Measurements from ENCODE around the gene GID8. TPM values are rescaled to one million over a fixed set of nuclear protein-coding genes. Genes with fewer than 3 reads are reported as not detected.
"Not testable (repeated sequence)": the region's sequence is repeated elsewhere in the genome, so short reads cannot be mapped to it uniquely, and the experiment has no call there.

GID8 gene
- total RNA-seq, 1 donor from 2014 or later, result 35.8 TPM

DNA sequence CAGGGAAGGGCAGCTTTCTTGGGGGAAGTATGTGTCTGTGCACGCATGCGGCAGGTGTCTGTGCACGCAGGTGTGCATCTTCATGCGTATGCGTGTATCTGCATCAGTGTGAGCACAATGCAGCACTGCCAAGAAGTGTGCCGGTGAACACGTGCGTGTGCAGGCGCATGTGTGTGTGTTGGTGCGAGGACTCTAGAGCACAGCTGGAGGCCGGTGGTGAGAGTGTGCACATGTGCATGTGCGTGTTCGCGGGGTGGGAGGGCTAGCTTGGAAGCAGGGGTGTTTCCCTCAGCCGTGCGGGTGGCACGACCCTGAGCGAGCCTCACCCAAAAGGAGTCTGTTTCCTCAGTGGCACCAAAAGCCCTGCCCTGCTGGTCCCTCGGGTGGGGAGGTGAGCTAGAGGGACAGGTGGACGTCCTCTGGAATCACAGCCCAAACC, 22.1 kb downstream of the GID8 start:
- H3K9me3 Mint-ChIP-seq (ENCODE audit: unreplicated experiment), result no peaks in the 10 kb centered on the region
- TF ChIP-seq CTCF (IDR thresholded peaks at IDR 0.05), result no peak

GRCh38 chr20:62960446-62961309, 22.7 kb downstream of the GID8 start:
- not testable (repeated sequence) for H3K4me3 Mint-ChIP-seq (ENCODE audit: unreplicated experiment); DNase-seq (ENCODE audit: extremely low spot score, unreplicated experiment); H3K36me3 Mint-ChIP-seq (ENCODE audit: unreplicated experiment); H3K9me3 Mint-ChIP-seq (ENCODE audit: unreplicated experiment); H3K4me1 Mint-ChIP-seq (ENCODE audit: unreplicated experiment); H3K27ac Mint-ChIP-seq (ENCODE audit: unreplicated experiment)
- peaks cover 11% of the 10 kb centered on the region for H3K27me3 Mint-ChIP-seq (ENCODE audit: unreplicated experiment)

More for the DNA sequence above, 22.1 kb downstream of the GID8 start:
- no peaks in the 10 kb centered on the region for H3K4me1 Mint-ChIP-seq (ENCODE audit: unreplicated experiment)
- no peak for DNase-seq (ENCODE audit: extremely low spot score, unreplicated experiment)
- H3K4me3 Mint-ChIP-seq (ENCODE audit: unreplicated experiment), result no peak overlapping the region
- H3K36me3 Mint-ChIP-seq (ENCODE audit: unreplicated experiment), result no peaks in the 10 kb centered on the region
- peaks cover 9% of the 10 kb centered on the region for H3K27me3 Mint-ChIP-seq (ENCODE audit: unreplicated experiment)
- no peak overlapping the region for H3K27ac Mint-ChIP-seq (ENCODE audit: unreplicated experiment)

GRCh38 chr20:62961310-62961783, 23.4 kb downstream of the GID8 start:
- no peak for DNase-seq (ENCODE audit: extremely low spot score, unreplicated experiment)
- H3K36me3 Mint-ChIP-seq (ENCODE audit: unreplicated experiment), result no peaks in the 10 kb centered on the region
- no peak overlapping the region for H3K4me3 Mint-ChIP-seq (ENCODE audit: unreplicated experiment)
- no peak overlapping the region for H3K27ac Mint-ChIP-seq (ENCODE audit: unreplicated experiment)
- no peaks in the 10 kb centered on the region for H3K9me3 Mint-ChIP-seq (ENCODE audit: unreplicated experiment)
- H3K4me1 Mint-ChIP-seq (ENCODE audit: unreplicated experiment), result no peaks in the 10 kb centered on the region
- peaks cover 12% of the 10 kb centered on the region for H3K27me3 Mint-ChIP-seq (ENCODE audit: unreplicated experiment)
- TF ChIP-seq CTCF (IDR thresholded peaks at IDR 0.05), result no peak

DNA sequence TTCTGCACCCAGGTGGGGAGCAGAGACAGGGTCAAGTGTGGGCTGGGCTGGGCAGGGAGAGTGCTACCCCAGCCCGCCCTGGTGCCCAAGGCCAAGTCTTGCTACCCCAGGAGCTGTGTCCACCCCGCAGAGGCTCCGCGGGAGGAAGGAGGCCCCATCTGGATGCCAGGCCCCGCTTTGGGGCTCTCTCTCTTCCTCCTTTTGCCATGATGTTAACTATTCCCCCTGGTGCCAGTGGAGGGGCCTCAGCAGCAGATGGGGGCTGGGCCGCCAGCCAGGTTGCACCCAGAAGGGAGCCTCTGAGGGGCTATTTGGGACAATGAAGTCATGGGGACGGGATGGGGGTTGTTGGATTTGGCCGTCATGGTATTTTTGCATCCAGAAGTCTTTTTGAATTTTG, 23.9 kb downstream of the GID8 start:
- no peak overlapping the region for H3K27ac Mint-ChIP-seq (ENCODE audit: unreplicated experiment)

GRCh38 chr20:62962221-62962879, 24.4 kb downstream of the GID8 start:
- Mint-ChIP-seq H3K27ac (ENCODE audit: unreplicated experiment) (no peak overlapping the region), H3K27me3 (ENCODE audit: unreplicated experiment) (peaks cover 12% of the 10 kb centered on the region), H3K9me3 (ENCODE audit: unreplicated experiment) (no peaks in the 10 kb centered on the region), H3K4me1 (ENCODE audit: unreplicated experiment) (no peaks in the 10 kb centered on the region), H3K4me3 (ENCODE audit: unreplicated experiment) (no peak overlapping the region), H3K36me3 (ENCODE audit: unreplicated experiment) (no peaks in the 10 kb centered on the region)
- TF ChIP-seq CTCF (IDR thresholded peaks at IDR 0.05), result no peak
- DNase-seq (ENCODE audit: extremely low spot score, unreplicated experiment), result no peak

More for the DNA sequence above, 23.9 kb downstream of the GID8 start:
- H3K36me3 Mint-ChIP-seq (ENCODE audit: unreplicated experiment), result no peaks in the 10 kb centered on the region
- no peak for TF ChIP-seq CTCF (IDR thresholded peaks at IDR 0.05)
- no peak for DNase-seq (ENCODE audit: extremely low spot score, unreplicated experiment)
- H3K27me3 Mint-ChIP-seq (ENCODE audit: unreplicated experiment), result peaks cover 12% of the 10 kb centered on the region
- H3K4me1 Mint-ChIP-seq (ENCODE audit: unreplicated experiment), result no peaks in the 10 kb centered on the region
- H3K4me3 Mint-ChIP-seq (ENCODE audit: unreplicated experiment), result no peak overlapping the region
- H3K9me3 Mint-ChIP-seq (ENCODE audit: unreplicated experiment), result no peaks in the 10 kb centered on the region

Measured in osteocyte (in vitro differentiated cells).